ENCODE results near the gene WNT5A. TPM values are rescaled to one million over a fixed set of nuclear protein-coding genes. Genes with fewer than 3 reads are reported as not detected.

WNT5A gene
- total RNA-seq, 2 donors from 2014 or later, result 2.8 to 8.0 TPM

- TF ChIP-seq CTCF (IDR thresholded peaks at IDR 0.05), result no peak
- no peak for DNase-seq (ENCODE audit: low spot score)
- Histone ChIP-seq H3K4me1 (no peaks in the 10 kb centered on the region), H3K27ac (no peak overlapping the region), H3K27me3 (no peaks in the 10 kb centered on the region), H3K36me3 (no peaks in the 10 kb centered on the region), H3K4me3 (no peak overlapping the region), H3K9me3 (no peaks in the 10 kb centered on the region)
Measured at GRCh38 chr3:55521064-55521737, 34.1 kb upstream of the WNT5A start.

- TF ChIP-seq CTCF (IDR thresholded peaks at IDR 0.05), result no peak
- Histone ChIP-seq H3K27ac (no peak overlapping the region), H3K36me3 (no peaks in the 10 kb centered on the region), H3K9me3 (no peaks in the 10 kb centered on the region), H3K4me1 (no peaks in the 10 kb centered on the region), H3K27me3 (no peaks in the 10 kb centered on the region), H3K4me3 (no peak overlapping the region)
- no peak for DNase-seq (ENCODE audit: low spot score)
Measured at GRCh38 chr3:55519019-55519418, 31.9 kb upstream of the WNT5A start.

GRCh38 chr3:55518451-55518850 is 31.3 kb upstream of the WNT5A start:
- no peak for DNase-seq (ENCODE audit: low spot score)
- no peak for TF ChIP-seq CTCF (IDR thresholded peaks at IDR 0.05)
- Histone ChIP-seq H3K27ac (no peak overlapping the region), H3K36me3 (no peaks in the 10 kb centered on the region), H3K27me3 (no peaks in the 10 kb centered on the region), H3K4me1 (no peaks in the 10 kb centered on the region), H3K9me3 (no peaks in the 10 kb centered on the region), H3K4me3 (no peak overlapping the region)

GRCh38 chr3:55516392-55517030 is 29.4 kb upstream of the WNT5A start:
- H3K36me3 ChIP-seq, result no peaks in the 10 kb centered on the region
- DNase-seq (ENCODE audit: low spot score), result no peak
- no peak overlapping the region for H3K27ac ChIP-seq
- no peaks in the 10 kb centered on the region for H3K4me1 ChIP-seq
- no peak for TF ChIP-seq CTCF (IDR thresholded peaks at IDR 0.05)
- no peaks in the 10 kb centered on the region for H3K9me3 ChIP-seq
- H3K27me3 ChIP-seq, result no peaks in the 10 kb centered on the region
- no peak overlapping the region for H3K4me3 ChIP-seq

- Histone ChIP-seq H3K9me3 (no peaks in the 10 kb centered on the region), H3K4me3 (no peak overlapping the region), H3K4me1 (no peaks in the 10 kb centered on the region), H3K36me3 (no peaks in the 10 kb centered on the region), H3K27ac (no peak overlapping the region), H3K27me3 (no peaks in the 10 kb centered on the region)
- DNase-seq (ENCODE audit: low spot score), result no peak
- TF ChIP-seq CTCF (IDR thresholded peaks at IDR 0.05), result no peak
Measured at GRCh38 chr3:55515550-55516246, 28.6 kb upstream of the WNT5A start.
